ENCODE measurements around the gene FKBP1A. TPM values are rescaled to one million over a fixed set of nuclear protein-coding genes. Genes with fewer than 3 reads are reported as not detected.

The FKBP1A gene
- total RNA-seq, 1 donor from 2014 or later = 212 TPM

DNA sequence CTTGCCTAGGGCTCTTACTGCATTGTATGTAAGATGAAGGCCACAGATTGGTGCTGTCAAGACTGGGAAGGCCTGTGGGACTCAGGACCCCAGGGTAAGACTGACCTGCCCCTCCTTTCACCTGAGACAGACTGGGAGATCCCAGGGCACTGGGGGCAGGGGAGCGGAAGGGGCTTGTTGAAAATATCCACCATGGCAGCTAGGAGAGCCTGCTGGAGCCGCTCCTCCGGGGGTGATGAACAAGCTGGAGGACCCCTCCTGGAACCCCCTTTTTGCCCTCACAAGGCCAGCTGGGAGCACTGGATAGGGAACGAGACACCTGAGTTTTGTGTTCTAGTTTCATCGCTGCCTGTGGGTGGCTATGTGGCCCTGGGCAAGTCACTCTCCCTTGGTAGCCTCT, 54.8 kb downstream of the FKBP1A start:
- no peaks in the 10 kb centered on the region for H3K36me3 ChIP-seq
- H3K9me3 ChIP-seq = no peaks in the 10 kb centered on the region
- no peaks in the 10 kb centered on the region for H3K27me3 ChIP-seq
- no peak overlapping the region for H3K27ac ChIP-seq
- H3K4me3 ChIP-seq = no peak overlapping the region
- DNase-seq (ENCODE audit: extremely low spot score in 2 of 2) = no peak
- H3K4me1 ChIP-seq = peaks cover 20% of the 10 kb centered on the region
- intact Hi-C loops (cut with DNase I) = no loop called here
- TF ChIP-seq, protein P1, sequence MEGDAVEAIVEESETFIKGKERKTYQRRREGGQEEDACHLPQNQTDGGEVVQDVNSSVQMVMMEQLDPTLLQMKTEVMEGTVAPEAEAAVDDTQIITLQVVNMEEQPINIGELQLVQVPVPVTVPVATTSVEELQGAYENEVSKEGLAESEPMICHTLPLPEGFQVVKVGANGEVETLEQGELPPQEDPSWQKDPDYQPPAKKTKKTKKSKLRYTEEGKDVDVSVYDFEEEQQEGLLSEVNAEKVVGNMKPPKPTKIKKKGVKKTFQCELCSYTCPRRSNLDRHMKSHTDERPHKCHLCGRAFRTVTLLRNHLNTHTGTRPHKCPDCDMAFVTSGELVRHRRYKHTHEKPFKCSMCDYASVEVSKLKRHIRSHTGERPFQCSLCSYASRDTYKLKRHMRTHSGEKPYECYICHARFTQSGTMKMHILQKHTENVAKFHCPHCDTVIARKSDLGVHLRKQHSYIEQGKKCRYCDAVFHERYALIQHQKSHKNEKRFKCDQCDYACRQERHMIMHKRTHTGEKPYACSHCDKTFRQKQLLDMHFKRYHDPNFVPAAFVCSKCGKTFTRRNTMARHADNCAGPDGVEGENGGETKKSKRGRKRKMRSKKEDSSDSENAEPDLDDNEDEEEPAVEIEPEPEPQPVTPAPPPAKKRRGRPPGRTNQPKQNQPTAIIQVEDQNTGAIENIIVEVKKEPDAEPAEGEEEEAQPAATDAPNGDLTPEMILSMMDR (IDR thresholded peaks at IDR 0.05) = no peak
- TF ChIP-seq POLR2AphosphoS5 (IDR thresholded peaks at IDR 0.05; ENCODE audit: insufficient read depth in 1 of 2, low read depth in 1 of 2) = no peak

DNA sequence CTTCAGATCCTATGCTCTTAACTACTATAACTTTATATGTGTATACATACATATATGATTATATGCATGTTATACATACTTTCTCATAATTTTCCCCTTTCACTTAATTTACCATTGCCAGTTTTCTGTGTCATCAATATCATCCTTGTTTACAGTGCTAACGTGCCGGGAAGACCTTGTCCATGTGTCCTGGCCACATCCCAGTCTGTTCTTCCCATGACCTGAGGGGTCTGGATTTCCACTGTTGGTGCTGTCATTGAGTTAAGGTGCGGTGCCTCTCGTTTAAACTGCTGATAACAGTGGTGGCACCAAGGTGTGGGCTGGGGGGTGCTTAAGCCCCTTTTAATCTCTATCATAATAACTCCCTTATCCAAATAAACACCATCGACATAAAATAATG, 55.4 kb downstream of the FKBP1A start:
- H3K27ac ChIP-seq = no peak overlapping the region
- no peaks in the 10 kb centered on the region for H3K9me3 ChIP-seq
- DNase-seq (ENCODE audit: extremely low spot score in 2 of 2) = no peak
- H3K27me3 ChIP-seq = no peaks in the 10 kb centered on the region
- TF ChIP-seq, protein P1 (IDR thresholded peaks at IDR 0.05) = no peak
- TF ChIP-seq POLR2AphosphoS5 (IDR thresholded peaks at IDR 0.05; ENCODE audit: insufficient read depth in 1 of 2, low read depth in 1 of 2) = no peak
- no peak for TF ChIP-seq POLR2A (IDR thresholded peaks at IDR 0.05)
- intact Hi-C loops (cut with DNase I) = no loop called here
- peaks cover 20% of the 10 kb centered on the region for H3K4me1 ChIP-seq
- H3K4me3 ChIP-seq = no peak overlapping the region
- H3K36me3 ChIP-seq = no peaks in the 10 kb centered on the region

DNA sequence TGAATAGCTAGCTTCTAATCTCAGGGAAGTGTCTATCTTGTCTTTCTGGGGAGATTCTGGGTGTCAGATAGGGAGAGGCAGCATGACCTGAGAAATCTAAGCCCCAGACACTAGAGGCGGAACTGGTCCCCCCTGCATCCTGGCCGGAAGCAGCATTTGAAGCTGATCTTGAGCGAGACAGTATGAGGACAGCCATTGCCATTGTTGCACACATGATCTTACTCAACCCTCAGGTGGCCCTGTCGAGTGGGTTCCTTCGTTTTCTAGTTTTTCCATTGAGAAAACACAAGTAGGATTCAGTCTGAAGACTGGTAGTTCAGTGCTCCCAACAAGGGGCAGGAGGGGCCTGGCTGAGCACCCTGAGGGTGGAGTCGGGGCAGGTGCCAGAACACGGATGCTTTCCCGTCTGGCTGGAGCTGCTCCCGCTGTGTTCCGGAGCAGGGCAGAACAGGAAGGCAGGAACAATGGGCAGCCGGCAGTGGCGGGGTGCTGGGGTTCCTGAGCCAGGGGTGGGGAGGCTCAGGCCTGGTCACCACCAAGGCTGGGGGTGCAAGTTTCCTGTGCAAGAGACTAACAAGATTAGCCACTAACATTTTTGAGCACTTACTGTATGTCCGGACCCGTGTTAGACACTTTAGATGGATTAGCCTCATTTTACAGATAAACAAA, 56.0 kb downstream of the FKBP1A start:
- no peaks in the 10 kb centered on the region for H3K27me3 ChIP-seq
- no peak overlapping the region for H3K4me3 ChIP-seq
- DNase-seq (ENCODE audit: extremely low spot score in 2 of 2) = peak in 1 of 2 donors; percentile 89
- no peaks in the 10 kb centered on the region for H3K36me3 ChIP-seq
- H3K4me1 ChIP-seq = peaks cover 20% of the 10 kb centered on the region
- intact Hi-C loops (cut with DNase I) = no loop called here
- no peaks in the 10 kb centered on the region for H3K9me3 ChIP-seq
- H3K27ac ChIP-seq = no peak overlapping the region
- TF ChIP-seq, protein P1 (IDR thresholded peaks at IDR 0.05) = no peak
- TF ChIP-seq POLR2A (IDR thresholded peaks at IDR 0.05) (no peak), POLR2AphosphoS5 (IDR thresholded peaks at IDR 0.05; ENCODE audit: insufficient read depth in 1 of 2, low read depth in 1 of 2) (peak; percentile 56 to 69)

DNA sequence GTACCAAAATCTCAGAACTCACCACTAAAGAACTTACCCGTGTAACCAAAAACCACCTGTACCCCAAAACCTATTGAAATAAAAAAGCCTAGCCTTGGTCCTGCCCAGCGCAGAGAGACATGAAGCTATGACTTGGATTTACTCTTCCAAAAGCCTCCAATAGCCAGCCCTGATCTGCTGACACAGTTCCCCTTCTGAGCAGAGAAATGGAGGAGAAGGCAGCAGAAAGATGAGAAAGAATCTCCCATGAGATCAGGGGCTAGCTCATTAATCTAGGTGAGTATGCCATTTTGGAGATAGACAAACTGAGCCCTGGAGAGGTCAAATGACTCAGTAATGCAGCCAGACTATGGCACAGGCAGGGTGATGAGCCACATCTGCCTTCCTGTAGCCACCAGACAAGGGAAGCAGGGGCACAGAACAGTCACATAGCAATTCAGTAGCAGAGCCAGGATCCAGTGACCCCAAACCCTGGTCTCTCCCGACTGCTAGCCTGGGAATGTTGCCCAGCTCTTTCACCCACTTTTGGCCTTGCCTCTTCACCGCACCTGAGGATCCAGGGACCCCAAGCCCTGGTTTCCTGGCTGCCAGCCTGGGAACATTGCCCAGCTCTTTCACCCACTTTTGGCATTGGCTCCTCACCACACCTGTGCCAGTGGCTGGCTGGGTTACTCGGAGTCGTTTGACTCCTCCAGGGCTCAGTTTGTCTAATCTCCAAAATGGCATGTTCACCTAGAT, 56.7 kb downstream of the FKBP1A start:
- Histone ChIP-seq H3K9me3 (no peaks in the 10 kb centered on the region), H3K4me1 (peaks cover 21% of the 10 kb centered on the region), H3K27ac (no peak overlapping the region), H3K27me3 (no peaks in the 10 kb centered on the region), H3K4me3 (no peak overlapping the region), H3K36me3 (no peaks in the 10 kb centered on the region)
- peak; percentile 28 to 82 for DNase-seq (ENCODE audit: extremely low spot score in 2 of 2)
- intact Hi-C loops (cut with DNase I) = no loop called here
- TF ChIP-seq POLR2A (IDR thresholded peaks at IDR 0.05) (no peak), POLR2AphosphoS5 (IDR thresholded peaks at IDR 0.05; ENCODE audit: insufficient read depth in 1 of 2, low read depth in 1 of 2) (no peak)
- TF ChIP-seq, protein P1 (IDR thresholded peaks at IDR 0.05) = no peak

DNA sequence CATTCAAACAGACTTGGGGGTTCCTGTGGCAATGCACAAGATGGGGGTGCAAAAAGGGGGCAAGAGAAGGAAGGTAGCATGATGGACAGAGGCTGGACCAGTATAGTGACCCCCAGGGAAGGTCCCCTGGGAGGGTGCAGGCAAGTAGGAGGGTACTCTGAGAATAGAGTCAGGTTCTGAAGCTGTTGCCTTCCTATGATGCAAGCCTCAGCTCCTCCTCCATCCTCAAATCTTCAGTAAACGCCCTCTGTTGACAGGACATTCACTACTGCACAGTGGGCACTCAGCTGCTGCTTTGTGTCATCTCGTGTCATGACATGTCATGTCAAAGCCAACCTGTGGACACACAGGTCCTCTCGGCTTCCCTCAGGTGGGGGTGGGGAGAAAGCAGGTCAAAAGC, 58.1 kb downstream of the FKBP1A start:
- no peak overlapping the region for H3K4me3 ChIP-seq
- DNase-seq (ENCODE audit: extremely low spot score in 2 of 2) = peak; percentile 81 to 84
- intact Hi-C loops (cut with DNase I) = no loop called here
- no peaks in the 10 kb centered on the region for H3K36me3 ChIP-seq
- H3K27ac ChIP-seq = peak overlapping the region; percentile 21
- H3K4me1 ChIP-seq = peaks cover 33% of the 10 kb centered on the region
- peak in 1 of 2 donors; percentile 59 for TF ChIP-seq POLR2AphosphoS5 (IDR thresholded peaks at IDR 0.05; ENCODE audit: insufficient read depth in 1 of 2, low read depth in 1 of 2)
- TF ChIP-seq, protein P1 (IDR thresholded peaks at IDR 0.05) = no peak
- H3K9me3 ChIP-seq = no peaks in the 10 kb centered on the region
- H3K27me3 ChIP-seq = no peaks in the 10 kb centered on the region
